ENCODE results near the gene CD81. TPM values are rescaled to one million over a fixed set of nuclear protein-coding genes. Genes with fewer than 3 reads are reported as not detected.

Gene CD81
- total RNA-seq, 1 experiment from 2014 or later = 237 TPM

DNA sequence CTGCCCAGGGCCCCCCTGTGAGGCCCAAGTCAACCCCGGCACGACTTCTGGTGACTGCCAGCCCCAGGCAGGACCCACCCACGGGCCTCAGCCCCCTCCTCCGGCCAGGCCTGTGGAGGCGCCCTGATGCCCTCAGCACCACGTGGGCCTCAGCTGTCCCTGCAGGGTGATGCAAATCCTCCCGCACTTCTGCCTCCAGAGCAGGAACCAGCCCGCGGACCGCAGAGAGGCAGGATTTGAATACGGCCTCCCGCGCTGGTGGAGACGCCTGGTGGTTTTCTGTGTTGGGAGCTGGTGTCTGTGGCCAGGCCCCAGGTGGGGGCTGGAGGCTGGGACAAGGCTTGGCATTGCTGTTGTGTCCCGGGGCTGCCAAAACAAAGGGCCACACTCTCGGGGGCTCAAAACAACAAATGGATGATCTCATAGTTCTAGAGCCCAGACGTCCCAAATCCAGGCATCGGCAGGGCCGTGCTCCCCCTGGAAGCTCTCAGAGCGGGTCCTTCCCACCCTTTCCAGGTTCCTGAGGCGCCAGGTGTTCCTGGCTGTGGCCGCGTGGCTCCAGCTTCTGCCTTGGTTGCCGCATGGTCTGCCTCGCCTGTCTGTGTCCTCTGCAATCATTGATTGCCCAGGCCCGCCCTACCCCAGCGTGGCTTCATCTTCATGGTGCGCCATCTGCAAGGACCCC is 47.8 kb downstream of the CD81 start:
- no peak overlapping the region for H3K27ac Mint-ChIP-seq
- CTCF ChIA-PET = interaction anchor here (2.4 to 5.3 kb wide), 2 partner anchors 107 to 119 kb away, joined by 14 to 122 read pairs; no protein-coding TSS in a partner anchor
- ATAC-seq (no peak), DNase-seq (ENCODE audit: low spot score) (no peak)
- POLR2A ChIA-PET = no interaction called here
- H3K4me3 Mint-ChIP-seq = no peak overlapping the region
- H3K4me1 Mint-ChIP-seq = no peaks in the 10 kb centered on the region
- peaks cover 4% of the 10 kb centered on the region for H3K27me3 Mint-ChIP-seq (ENCODE audit: low read depth)
- TF ChIP-seq, protein P1, sequence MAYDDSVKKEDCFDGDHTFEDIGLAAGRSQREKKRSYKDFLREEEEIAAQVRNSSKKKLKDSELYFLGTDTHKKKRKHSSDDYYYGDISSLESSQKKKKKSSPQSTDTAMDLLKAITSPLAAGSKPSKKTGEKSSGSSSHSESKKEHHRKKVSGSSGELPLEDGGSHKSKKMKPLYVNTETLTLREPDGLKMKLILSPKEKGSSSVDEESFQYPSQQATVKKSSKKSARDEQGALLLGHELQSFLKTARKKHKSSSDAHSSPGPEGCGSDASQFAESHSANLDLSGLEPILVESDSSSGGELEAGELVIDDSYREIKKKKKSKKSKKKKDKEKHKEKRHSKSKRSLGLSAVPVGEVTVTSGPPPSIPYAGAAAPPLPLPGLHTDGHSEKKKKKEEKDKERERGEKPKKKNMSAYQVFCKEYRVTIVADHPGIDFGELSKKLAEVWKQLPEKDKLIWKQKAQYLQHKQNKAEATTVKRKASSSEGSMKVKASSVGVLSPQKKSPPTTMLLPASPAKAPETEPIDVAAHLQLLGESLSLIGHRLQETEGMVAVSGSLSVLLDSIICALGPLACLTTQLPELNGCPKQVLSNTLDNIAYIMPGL (CRISPR knock-in tag; IDR thresholded peaks at IDR 0.05) = no peak
- no peak for TF ChIP-seq TEAD1 (CRISPR knock-in tag; IDR thresholded peaks at IDR 0.05)
- TF ChIP-seq, protein P2, sequence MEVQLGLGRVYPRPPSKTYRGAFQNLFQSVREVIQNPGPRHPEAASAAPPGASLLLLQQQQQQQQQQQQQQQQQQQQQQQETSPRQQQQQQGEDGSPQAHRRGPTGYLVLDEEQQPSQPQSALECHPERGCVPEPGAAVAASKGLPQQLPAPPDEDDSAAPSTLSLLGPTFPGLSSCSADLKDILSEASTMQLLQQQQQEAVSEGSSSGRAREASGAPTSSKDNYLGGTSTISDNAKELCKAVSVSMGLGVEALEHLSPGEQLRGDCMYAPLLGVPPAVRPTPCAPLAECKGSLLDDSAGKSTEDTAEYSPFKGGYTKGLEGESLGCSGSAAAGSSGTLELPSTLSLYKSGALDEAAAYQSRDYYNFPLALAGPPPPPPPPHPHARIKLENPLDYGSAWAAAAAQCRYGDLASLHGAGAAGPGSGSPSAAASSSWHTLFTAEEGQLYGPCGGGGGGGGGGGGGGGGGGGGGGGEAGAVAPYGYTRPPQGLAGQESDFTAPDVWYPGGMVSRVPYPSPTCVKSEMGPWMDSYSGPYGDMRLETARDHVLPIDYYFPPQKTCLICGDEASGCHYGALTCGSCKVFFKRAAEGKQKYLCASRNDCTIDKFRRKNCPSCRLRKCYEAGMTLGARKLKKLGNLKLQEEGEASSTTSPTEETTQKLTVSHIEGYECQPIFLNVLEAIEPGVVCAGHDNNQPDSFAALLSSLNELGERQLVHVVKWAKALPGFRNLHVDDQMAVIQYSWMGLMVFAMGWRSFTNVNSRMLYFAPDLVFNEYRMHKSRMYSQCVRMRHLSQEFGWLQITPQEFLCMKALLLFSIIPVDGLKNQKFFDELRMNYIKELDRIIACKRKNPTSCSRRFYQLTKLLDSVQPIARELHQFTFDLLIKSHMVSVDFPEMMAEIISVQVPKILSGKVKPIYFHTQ (CRISPR knock-in tag; IDR thresholded peaks at IDR 0.05) = no peak
- TF ChIP-seq, protein P3, sequence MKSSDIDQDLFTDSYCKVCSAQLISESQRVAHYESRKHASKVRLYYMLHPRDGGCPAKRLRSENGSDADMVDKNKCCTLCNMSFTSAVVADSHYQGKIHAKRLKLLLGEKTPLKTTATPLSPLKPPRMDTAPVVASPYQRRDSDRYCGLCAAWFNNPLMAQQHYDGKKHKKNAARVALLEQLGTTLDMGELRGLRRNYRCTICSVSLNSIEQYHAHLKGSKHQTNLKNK (CRISPR knock-in tag; IDR thresholded peaks at IDR 0.05) = no peak
- TF ChIP-seq SMAD3 (CRISPR knock-in tag; IDR thresholded peaks at IDR 0.05; ENCODE audit: borderline replicate concordance) = no peak
- no peak for TF ChIP-seq ZNF232 (CRISPR knock-in tag; IDR thresholded peaks at IDR 0.05)
- no peak for TF ChIP-seq TEAD4 (CRISPR knock-in tag; IDR thresholded peaks at IDR 0.05)
- TF ChIP-seq ZNF317 (CRISPR knock-in tag; IDR thresholded peaks at IDR 0.05; ENCODE audit: borderline replicate concordance, low read depth) = no peak
- TF ChIP-seq IRF2 (CRISPR knock-in tag; IDR thresholded peaks at IDR 0.05; ENCODE audit: borderline replicate concordance, low read depth) = no peak
- TF ChIP-seq, protein P4, sequence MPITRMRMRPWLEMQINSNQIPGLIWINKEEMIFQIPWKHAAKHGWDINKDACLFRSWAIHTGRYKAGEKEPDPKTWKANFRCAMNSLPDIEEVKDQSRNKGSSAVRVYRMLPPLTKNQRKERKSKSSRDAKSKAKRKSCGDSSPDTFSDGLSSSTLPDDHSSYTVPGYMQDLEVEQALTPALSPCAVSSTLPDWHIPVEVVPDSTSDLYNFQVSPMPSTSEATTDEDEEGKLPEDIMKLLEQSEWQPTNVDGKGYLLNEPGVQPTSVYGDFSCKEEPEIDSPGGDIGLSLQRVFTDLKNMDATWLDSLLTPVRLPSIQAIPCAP (CRISPR knock-in tag; IDR thresholded peaks at IDR 0.05) = no peak
- TF ChIP-seq SP1 (CRISPR knock-in tag; conservative IDR thresholded peaks at IDR 0.05) = no peak
- TF ChIP-seq FOXK1 (CRISPR knock-in tag; IDR thresholded peaks at IDR 0.05) = no peak
- TF ChIP-seq CREM (CRISPR knock-in tag; IDR thresholded peaks at IDR 0.05) = no peak
- no peak for TF ChIP-seq TCF7 (CRISPR knock-in tag; IDR thresholded peaks at IDR 0.05; ENCODE audit: low read depth)
- TF ChIP-seq PRRX2 (CRISPR knock-in tag; IDR thresholded peaks at IDR 0.05) = no peak
- H3K9me3 Mint-ChIP-seq = no peaks in the 10 kb centered on the region
- H3K36me3 Mint-ChIP-seq = no peaks in the 10 kb centered on the region

DNA sequence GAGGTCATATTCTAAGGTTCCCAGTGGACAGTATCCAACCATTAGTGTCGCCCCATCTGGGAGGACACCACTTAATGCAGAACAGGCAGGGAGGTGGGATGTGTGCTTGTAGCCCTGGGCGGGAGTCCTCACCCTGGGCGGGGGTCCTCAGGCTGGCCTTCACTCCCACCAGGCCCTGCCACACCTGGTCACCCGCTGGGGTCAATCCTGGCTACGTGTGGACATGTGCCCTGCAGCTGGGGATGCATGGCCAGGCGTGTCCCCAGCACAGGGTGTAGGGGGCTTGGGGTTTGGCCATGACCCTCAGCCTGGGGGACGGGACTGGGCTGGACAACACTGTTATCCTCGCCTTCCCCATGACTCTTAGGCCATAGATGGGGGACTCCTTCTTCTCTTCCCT is 48.4 kb downstream of the CD81 start:
- Mint-ChIP-seq H3K4me3 (no peak overlapping the region), H3K27me3 (ENCODE audit: low read depth) (peaks cover 4% of the 10 kb centered on the region), H3K9me3 (no peaks in the 10 kb centered on the region), H3K36me3 (no peaks in the 10 kb centered on the region), H3K4me1 (no peaks in the 10 kb centered on the region), H3K27ac (no peak overlapping the region)
- ATAC-seq (no peak), DNase-seq (ENCODE audit: low spot score) (no peak)
- CTCF ChIA-PET = interaction anchor here (1.0 to 5.3 kb wide), 5 partner anchors 25 to 505 kb away, joined by 3 to 122 read pairs (median 4); partner anchors contain the start of gene TSSC4
- POLR2A ChIA-PET = no interaction called here
- TF ChIP-seq FOXK1 (CRISPR knock-in tag; IDR thresholded peaks at IDR 0.05) (no peak), CREB1 (CRISPR knock-in tag; IDR thresholded peaks at IDR 0.05) (no peak), NFATC4 (CRISPR knock-in tag; IDR thresholded peaks at IDR 0.05) (no peak), ZNF121 (CRISPR knock-in tag; IDR thresholded peaks at IDR 0.05) (no peak), CREM (CRISPR knock-in tag; IDR thresholded peaks at IDR 0.05) (no peak), JAZF1 (CRISPR knock-in tag; IDR thresholded peaks at IDR 0.05) (no peak), ELF4 (CRISPR knock-in tag; IDR thresholded peaks at IDR 0.05; ENCODE audit: low read depth) (no peak), CBFB (CRISPR knock-in tag; IDR thresholded peaks at IDR 0.05; ENCODE audit: low read depth) (no peak), MXD4 (CRISPR knock-in tag; IDR thresholded peaks at IDR 0.05; ENCODE audit: borderline replicate concordance) (no peak), SMAD3 (CRISPR knock-in tag; IDR thresholded peaks at IDR 0.05; ENCODE audit: borderline replicate concordance) (no peak)
- TF ChIP-seq, protein P5, sequence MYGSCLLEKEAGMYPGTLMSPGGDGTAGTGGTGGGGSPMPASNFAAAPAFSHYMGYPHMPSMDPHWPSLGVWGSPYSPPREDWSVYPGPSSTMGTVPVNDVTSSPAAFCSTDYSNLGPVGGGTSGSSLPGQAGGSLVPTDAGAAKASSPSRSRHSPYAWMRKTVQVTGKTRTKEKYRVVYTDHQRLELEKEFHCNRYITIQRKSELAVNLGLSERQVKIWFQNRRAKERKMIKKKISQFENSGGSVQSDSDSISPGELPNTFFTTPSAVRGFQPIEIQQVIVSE (CRISPR knock-in tag; IDR thresholded peaks at IDR 0.05; ENCODE audit: borderline replicate concordance) = no peak
- TF ChIP-seq, protein P6, sequence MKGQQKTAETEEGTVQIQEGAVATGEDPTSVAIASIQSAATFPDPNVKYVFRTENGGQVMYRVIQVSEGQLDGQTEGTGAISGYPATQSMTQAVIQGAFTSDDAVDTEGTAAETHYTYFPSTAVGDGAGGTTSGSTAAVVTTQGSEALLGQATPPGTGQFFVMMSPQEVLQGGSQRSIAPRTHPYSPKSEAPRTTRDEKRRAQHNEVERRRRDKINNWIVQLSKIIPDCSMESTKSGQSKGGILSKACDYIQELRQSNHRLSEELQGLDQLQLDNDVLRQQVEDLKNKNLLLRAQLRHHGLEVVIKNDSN (CRISPR knock-in tag; IDR thresholded peaks at IDR 0.05) = no peak
- TF ChIP-seq, protein P7, sequence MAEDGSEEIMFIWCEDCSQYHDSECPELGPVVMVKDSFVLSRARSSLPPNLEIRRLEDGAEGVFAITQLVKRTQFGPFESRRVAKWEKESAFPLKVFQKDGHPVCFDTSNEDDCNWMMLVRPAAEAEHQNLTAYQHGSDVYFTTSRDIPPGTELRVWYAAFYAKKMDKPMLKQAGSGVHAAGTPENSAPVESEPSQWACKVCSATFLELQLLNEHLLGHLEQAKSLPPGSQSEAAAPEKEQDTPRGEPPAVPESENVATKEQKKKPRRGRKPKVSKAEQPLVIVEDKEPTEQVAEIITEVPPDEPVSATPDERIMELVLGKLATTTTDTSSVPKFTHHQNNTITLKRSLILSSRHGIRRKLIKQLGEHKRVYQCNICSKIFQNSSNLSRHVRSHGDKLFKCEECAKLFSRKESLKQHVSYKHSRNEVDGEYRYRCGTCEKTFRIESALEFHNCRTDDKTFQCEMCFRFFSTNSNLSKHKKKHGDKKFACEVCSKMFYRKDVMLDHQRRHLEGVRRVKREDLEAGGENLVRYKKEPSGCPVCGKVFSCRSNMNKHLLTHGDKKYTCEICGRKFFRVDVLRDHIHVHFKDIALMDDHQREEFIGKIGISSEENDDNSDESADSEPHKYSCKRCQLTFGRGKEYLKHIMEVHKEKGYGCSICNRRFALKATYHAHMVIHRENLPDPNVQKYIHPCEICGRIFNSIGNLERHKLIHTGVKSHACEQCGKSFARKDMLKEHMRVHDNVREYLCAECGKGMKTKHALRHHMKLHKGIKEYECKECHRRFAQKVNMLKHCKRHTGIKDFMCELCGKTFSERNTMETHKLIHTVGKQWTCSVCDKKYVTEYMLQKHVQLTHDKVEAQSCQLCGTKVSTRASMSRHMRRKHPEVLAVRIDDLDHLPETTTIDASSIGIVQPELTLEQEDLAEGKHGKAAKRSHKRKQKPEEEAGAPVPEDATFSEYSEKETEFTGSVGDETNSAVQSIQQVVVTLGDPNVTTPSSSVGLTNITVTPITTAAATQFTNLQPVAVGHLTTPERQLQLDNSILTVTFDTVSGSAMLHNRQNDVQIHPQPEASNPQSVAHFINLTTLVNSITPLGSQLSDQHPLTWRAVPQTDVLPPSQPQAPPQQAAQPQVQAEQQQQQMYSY (CRISPR knock-in tag; IDR thresholded peaks at IDR 0.05) = no peak

All from WTC11 (cell line).